GM23338 (cell line): Measurements from ENCODE around the gene PFKFB3.

Experiments used
- EZH2 ChIP-seq: fragments of 200-600 bp; sonication (generic); IDR thresholded peaks from one replicate; pipeline ENCODE4 v1.8.0; 2017; ENCODE audit warnings: antibody characterized with exemption, mild to moderate bottlenecking, low read depth; ENCODE audit not compliant: unreplicated experiment
- EZH2phosphoT487 ChIP-seq: fragments of 200-600 bp; sonication (generic); IDR thresholded peaks from one replicate; pipeline ENCODE4 v1.8.1; 2018; ENCODE audit warnings: antibody characterized with exemption; ENCODE audit not compliant: unreplicated experiment
- JUNB ChIP-seq: IDR thresholded peaks from one replicate; pipeline ENCODE4 v1.6.1; 2016; ENCODE audit warnings: antibody characterized with exemption; ENCODE audit not compliant: unreplicated experiment
- NANOG ChIP-seq: IDR thresholded peaks from 2 replicates; pipeline ENCODE4 v1.6.1; 2016; ENCODE audit warnings: antibody characterized with exemption, borderline replicate concordance
- POLR2AphosphoS5 ChIP-seq: IDR thresholded peaks from 2 replicates; pipeline ENCODE4 v1.6.1; 2016; ENCODE audit warnings: antibody characterized with exemption, low read depth
- STAT1 ChIP-seq: IDR thresholded peaks from one replicate; pipeline ENCODE4 v1.6.1; 2016; ENCODE audit warnings: antibody characterized with exemption; ENCODE audit not compliant: unreplicated experiment
- ZNF331 ChIP-seq: fragments of 250-450 bp; sonication (Bioruptor Pico); IDR thresholded peaks from 2 replicates; pipeline ENCODE4 v1.5.0; 2020; ENCODE audit warnings: low read depth, mild to moderate bottlenecking, moderate library complexity
- TF ChIP-seq, protein P1 (sequence below), 2 experiments: fragments of 200-600 bp in 1 of 2; sonication (generic) in 1 of 2; conservative IDR thresholded peaks; 2 replicates each; pipeline versions ENCODE4 v1.5.1 to v1.6.1; 2016 to 2017; ENCODE audit warnings: antibody characterized with exemption in 2 of 2, low read depth in 2 of 2, mild to moderate bottlenecking in 2 of 2, moderate library complexity in 1 of 2
- TF ChIP-seq, protein P2 (sequence below): IDR thresholded peaks from one replicate; pipeline ENCODE4 v1.6.1; 2018; ENCODE audit warnings: antibody characterized with exemption; ENCODE audit not compliant: unreplicated experiment

DNA sequence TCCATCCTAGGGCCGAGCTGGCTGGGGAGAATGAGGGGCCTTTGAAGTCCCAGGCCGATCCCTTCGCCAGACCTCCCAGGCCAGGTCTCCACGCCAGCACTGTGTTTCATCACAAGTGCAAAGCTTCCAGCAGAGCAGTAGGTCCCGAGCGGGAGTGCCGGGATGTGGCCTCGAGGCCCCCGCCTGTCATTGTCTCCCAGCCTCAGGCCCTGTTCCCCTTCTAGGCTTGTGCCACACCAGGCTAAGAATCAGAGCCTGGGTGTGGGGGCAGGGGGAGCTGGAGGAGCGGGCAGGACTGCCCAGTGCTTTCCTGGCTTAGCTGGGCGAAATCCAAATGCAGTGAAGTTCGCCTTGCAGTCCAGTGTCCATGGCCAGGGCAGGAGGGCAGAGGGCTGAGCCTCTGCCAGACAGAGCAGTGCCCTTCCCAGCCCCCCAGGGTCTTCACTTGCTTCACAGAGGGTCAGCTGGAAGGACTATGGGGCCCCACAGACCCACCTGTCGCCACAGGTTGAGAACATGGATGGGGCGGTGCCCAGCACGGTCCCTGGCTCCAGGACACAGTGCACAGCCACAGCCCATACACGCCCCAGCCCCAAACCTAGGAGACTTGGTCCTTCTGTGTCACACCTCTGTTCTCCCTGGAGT, 20.2 kb upstream of the PFKFB3 start:
- TF ChIP-seq POLR2AphosphoS5 (no peak), EZH2phosphoT487 (no peak), ZNF331 (no peak), EZH2 (no peak), JUNB (no peak), NANOG (no peak), STAT1 (no peak)
- TF ChIP-seq, protein P1, sequence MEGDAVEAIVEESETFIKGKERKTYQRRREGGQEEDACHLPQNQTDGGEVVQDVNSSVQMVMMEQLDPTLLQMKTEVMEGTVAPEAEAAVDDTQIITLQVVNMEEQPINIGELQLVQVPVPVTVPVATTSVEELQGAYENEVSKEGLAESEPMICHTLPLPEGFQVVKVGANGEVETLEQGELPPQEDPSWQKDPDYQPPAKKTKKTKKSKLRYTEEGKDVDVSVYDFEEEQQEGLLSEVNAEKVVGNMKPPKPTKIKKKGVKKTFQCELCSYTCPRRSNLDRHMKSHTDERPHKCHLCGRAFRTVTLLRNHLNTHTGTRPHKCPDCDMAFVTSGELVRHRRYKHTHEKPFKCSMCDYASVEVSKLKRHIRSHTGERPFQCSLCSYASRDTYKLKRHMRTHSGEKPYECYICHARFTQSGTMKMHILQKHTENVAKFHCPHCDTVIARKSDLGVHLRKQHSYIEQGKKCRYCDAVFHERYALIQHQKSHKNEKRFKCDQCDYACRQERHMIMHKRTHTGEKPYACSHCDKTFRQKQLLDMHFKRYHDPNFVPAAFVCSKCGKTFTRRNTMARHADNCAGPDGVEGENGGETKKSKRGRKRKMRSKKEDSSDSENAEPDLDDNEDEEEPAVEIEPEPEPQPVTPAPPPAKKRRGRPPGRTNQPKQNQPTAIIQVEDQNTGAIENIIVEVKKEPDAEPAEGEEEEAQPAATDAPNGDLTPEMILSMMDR (conservative IDR thresholded peaks at IDR 0.05; ENCODE audit: low read depth in 2 of 2): no peak
- TF ChIP-seq, protein P2, sequence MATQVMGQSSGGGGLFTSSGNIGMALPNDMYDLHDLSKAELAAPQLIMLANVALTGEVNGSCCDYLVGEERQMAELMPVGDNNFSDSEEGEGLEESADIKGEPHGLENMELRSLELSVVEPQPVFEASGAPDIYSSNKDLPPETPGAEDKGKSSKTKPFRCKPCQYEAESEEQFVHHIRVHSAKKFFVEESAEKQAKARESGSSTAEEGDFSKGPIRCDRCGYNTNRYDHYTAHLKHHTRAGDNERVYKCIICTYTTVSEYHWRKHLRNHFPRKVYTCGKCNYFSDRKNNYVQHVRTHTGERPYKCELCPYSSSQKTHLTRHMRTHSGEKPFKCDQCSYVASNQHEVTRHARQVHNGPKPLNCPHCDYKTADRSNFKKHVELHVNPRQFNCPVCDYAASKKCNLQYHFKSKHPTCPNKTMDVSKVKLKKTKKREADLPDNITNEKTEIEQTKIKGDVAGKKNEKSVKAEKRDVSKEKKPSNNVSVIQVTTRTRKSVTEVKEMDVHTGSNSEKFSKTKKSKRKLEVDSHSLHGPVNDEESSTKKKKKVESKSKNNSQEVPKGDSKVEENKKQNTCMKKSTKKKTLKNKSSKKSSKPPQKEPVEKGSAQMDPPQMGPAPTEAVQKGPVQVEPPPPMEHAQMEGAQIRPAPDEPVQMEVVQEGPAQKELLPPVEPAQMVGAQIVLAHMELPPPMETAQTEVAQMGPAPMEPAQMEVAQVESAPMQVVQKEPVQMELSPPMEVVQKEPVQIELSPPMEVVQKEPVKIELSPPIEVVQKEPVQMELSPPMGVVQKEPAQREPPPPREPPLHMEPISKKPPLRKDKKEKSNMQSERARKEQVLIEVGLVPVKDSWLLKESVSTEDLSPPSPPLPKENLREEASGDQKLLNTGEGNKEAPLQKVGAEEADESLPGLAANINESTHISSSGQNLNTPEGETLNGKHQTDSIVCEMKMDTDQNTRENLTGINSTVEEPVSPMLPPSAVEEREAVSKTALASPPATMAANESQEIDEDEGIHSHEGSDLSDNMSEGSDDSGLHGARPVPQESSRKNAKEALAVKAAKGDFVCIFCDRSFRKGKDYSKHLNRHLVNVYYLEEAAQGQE: no peak
